Sigmoid colon (tissue), 7 donors: ENCODE results near the gene NHS. TPM values are rescaled to one million over a fixed set of nuclear protein-coding genes. Genes with fewer than 3 reads are reported as not detected.

Source experiments
- DNase-seq: peaks from one replicate; pipeline ENCODE4 v3.0.0-alpha.2; 2019
- H3K27ac ChIP-seq, 4 donors: fragments of 200-600 bp; sonication (generic); one replicate each; pipeline ENCODE4 v1.5.1; 2016 to 2019; ENCODE audit warnings: mild to moderate bottlenecking in 1 of 4
- H3K27me3 ChIP-seq, 3 donors: fragments of 200-600 bp; sonication (generic); one replicate each; pipeline ENCODE4 v1.5.1; 2019; ENCODE audit warnings: mild to moderate bottlenecking in 1 of 3
- H3K36me3 ChIP-seq, 4 donors: fragments of 200-600 bp; sonication (generic); one replicate each; pipeline ENCODE4 v1.5.1; 2016 to 2019
- H3K4me1 ChIP-seq, 4 donors: fragments of 200-600 bp; sonication (generic); one replicate each; pipeline ENCODE4 v1.5.1; 2017 to 2019
- H3K4me3 ChIP-seq, 4 donors: fragments of 200-600 bp; sonication (generic); one replicate each; pipeline ENCODE4 v1.5.1; 2017 to 2019; ENCODE audit warnings: mild to moderate bottlenecking in 2 of 4, moderate library complexity in 1 of 4
- H3K9me3 ChIP-seq, 4 donors: fragments of 200-600 bp in 3 of 4; sonication (generic) in 3 of 4; one replicate each; pipeline versions ENCODE4 v1.5.1 to v1.6.1; 2013 to 2019
- EP300 ChIP-seq, 4 donors: sonication (generic); formaldehyde crosslinking; IDR thresholded peaks; one replicate each; pipeline ENCODE4 v1.6.1; 2017; ENCODE audit warnings: antibody characterized with exemption in 4 of 4
- POLR2A ChIP-seq, 2 donors: fragments of 450-650 bp; IDR thresholded peaks; one replicate each; pipeline ENCODE4 v1.6.1; 2016; ENCODE audit warnings: antibody characterized with exemption in 2 of 2, mild to moderate bottlenecking in 2 of 2, moderate library complexity in 2 of 2
- POLR2AphosphoS5 ChIP-seq, 4 donors: sonication (generic); formaldehyde crosslinking; IDR thresholded peaks; one replicate each; pipeline ENCODE4 v1.6.1; 2017; ENCODE audit warnings: antibody characterized with exemption in 4 of 4
- WGBS, 2 donors: extraction: QIAGEN DNeasy Blood & Tissue Kit; methylation state at CpG; one replicate each; pipeline ENCODE4 v1.1.7; 2013; 5-methylcytosine and 5-hydroxymethylcytosine counted together
- intact Hi-C: fragments of 100-400 bp; cut with DNase I; formaldehyde crosslinking; loops from one replicate; pipeline ENCODE4 v1.15.1; 2023
- polyA plus RNA-seq, 3 donors: library from polyadenylated mRNA; stranded (reverse); fragments of 200-250 nt; gene quantifications; one replicate each; pipeline ENCODE4 v1.2.3, GENCODE V29; 2013
- total RNA-seq, 4 donors: library from RNA; depleted of rRNA; stranded (reverse); fragments of >200 nt; gene quantifications; one replicate each; pipeline ENCODE4 v1.1.0, GENCODE V29; 2016
- TF ChIP-seq, protein P1 (sequence below), 4 experiments: fragments of 450-650 bp in 3 of 4; fragments of 200-600 bp in 1 of 4; IDR thresholded peaks; one replicate each; pipeline ENCODE4 v1.5.1; 2016 to 2019; ENCODE audit warnings: antibody characterized with exemption in 4 of 4, mild to moderate bottlenecking in 3 of 4, moderate library complexity in 2 of 4
- donor health status: healthy with polysubstance abuse.
- donor health status: Bipolar disorder and iron deficiency.
- donor health status: healthy.

Gene NHS
- total and polyA plus RNA-seq, 7 donors = under 0.01 to 22.7 (median 9.3) TPM

DNA sequence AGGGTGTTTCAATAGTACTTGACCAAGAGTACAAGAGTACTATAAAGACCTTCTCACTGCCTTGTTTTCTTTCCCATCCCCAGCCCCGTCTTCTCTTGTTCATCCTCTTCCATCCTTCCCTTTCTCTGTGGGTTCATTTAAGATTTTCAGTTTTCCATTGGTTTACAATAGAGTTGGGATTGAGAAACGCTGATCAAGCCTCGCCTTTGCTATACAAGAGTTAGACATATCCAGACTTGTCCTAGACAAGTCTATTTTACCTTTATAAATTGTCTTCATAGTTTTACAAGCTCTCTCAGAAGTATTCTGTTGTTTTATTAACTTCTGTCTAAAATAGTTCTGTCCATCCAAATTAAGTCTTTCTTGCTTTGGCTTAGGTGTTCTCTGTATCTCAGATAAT is 332.7 kb downstream of the NHS start:
- no peaks in the 10 kb centered on the region for H3K4me1 ChIP-seq
- no peak for DNase-seq
- H3K27ac ChIP-seq = no peak overlapping the region
- intact Hi-C loops = no loop called here
- H3K36me3 ChIP-seq = no peaks in the 10 kb centered on the region
- H3K4me3 ChIP-seq = no peak overlapping the region
- no peaks in the 10 kb centered on the region for H3K27me3 ChIP-seq
- H3K9me3 ChIP-seq = no peaks in the 10 kb centered on the region
- WGBS, 2 donors = 98% methylated on average over 3 of the region's 3 CpGs
- no peak for TF ChIP-seq POLR2AphosphoS5 (IDR thresholded peaks at IDR 0.05)
- TF ChIP-seq POLR2A (IDR thresholded peaks at IDR 0.05) = no peak
- TF ChIP-seq EP300 (IDR thresholded peaks at IDR 0.05) = no peak
- TF ChIP-seq, protein P1, sequence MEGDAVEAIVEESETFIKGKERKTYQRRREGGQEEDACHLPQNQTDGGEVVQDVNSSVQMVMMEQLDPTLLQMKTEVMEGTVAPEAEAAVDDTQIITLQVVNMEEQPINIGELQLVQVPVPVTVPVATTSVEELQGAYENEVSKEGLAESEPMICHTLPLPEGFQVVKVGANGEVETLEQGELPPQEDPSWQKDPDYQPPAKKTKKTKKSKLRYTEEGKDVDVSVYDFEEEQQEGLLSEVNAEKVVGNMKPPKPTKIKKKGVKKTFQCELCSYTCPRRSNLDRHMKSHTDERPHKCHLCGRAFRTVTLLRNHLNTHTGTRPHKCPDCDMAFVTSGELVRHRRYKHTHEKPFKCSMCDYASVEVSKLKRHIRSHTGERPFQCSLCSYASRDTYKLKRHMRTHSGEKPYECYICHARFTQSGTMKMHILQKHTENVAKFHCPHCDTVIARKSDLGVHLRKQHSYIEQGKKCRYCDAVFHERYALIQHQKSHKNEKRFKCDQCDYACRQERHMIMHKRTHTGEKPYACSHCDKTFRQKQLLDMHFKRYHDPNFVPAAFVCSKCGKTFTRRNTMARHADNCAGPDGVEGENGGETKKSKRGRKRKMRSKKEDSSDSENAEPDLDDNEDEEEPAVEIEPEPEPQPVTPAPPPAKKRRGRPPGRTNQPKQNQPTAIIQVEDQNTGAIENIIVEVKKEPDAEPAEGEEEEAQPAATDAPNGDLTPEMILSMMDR (IDR thresholded peaks at IDR 0.05) = no peak

- Histone ChIP-seq H3K4me3 (no peak overlapping the region), H3K4me1 (no peaks in the 10 kb centered on the region), H3K27ac (no peak overlapping the region), H3K36me3 (no peaks in the 10 kb centered on the region), H3K27me3 (no peaks in the 10 kb centered on the region), H3K9me3 (no peaks in the 10 kb centered on the region)
- no peak for DNase-seq
- TF ChIP-seq POLR2AphosphoS5 (IDR thresholded peaks at IDR 0.05) (no peak), POLR2A (IDR thresholded peaks at IDR 0.05) (no peak), EP300 (IDR thresholded peaks at IDR 0.05) (no peak)
- TF ChIP-seq, protein P1 (IDR thresholded peaks at IDR 0.05) = no peak
- WGBS, 2 donors = 74 to 85% methylated on average over 1 of the region's 1 CpG
- intact Hi-C loops = no loop called here
Observed at GRCh38 chrX:17710871-17711301, 335.9 kb downstream of the NHS start.

DNA sequence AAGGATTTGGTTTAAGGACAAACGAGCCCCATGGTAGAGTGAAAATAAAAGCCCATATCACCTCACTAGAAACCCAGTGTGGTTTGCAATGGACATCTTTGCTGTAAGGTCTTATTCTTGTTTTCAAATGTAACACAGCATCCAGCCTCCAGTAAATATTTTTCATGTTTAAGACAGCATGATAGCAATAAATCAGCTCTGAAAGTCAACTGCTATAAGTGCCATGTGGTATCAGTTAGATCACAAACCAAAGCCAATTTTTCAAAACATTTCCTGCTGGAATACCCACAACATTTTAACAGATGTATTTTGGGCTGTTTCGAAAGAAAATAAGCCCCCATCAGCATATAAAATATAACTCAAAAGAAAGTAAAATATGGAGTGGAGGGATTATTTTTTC is 338.3 kb downstream of the NHS start:
- H3K4me1 ChIP-seq = no peaks in the 10 kb centered on the region
- DNase-seq = no peak
- H3K27me3 ChIP-seq = no peaks in the 10 kb centered on the region
- WGBS, 2 donors = 61 to 83% methylated on average over 2 of the region's 2 CpGs
- H3K9me3 ChIP-seq = no peaks in the 10 kb centered on the region
- TF ChIP-seq EP300 (IDR thresholded peaks at IDR 0.05) (no peak), POLR2AphosphoS5 (IDR thresholded peaks at IDR 0.05) (no peak), POLR2A (IDR thresholded peaks at IDR 0.05) (no peak)
- TF ChIP-seq, protein P1 (IDR thresholded peaks at IDR 0.05) = no peak
- no peak overlapping the region for H3K27ac ChIP-seq
- H3K36me3 ChIP-seq = no peaks in the 10 kb centered on the region
- intact Hi-C loops = no loop called here
- H3K4me3 ChIP-seq = no peak overlapping the region

DNA sequence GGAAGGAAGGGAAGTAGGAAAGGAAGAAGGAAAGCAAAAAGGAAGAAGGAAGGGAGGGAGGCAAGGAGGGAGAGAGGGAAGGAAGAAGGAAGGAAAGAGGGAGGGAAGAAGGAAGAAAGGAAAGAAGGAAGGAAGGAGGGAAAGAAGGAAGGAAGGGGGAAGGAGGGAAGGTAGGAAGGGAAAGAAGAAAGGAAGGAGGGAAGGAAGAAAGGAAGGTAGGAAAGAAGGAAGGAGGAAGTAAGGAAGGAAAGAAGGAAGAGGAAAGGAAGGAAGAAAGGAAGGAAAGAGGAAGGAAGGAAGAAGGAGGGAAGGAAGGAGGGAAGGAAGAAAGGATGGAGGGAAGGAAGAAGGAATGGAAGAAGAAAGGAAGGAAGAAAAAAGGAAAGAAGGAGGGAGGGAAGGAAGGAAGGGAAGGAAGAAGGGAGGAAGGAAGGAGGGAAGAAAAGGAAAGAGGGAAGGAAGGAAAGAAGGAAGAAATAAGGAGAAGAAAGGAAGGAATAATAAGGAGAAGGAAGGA is 343.7 kb downstream of the NHS start:
- intact Hi-C loops = no loop called here
- no peak for DNase-seq
- peaks cover 0 to 3% (median 0%) of the 10 kb centered on the region in 4 donors for H3K36me3 ChIP-seq
- H3K9me3 ChIP-seq = no peaks in the 10 kb centered on the region
- H3K4me3 ChIP-seq = no peak overlapping the region
- TF ChIP-seq, protein P1 (IDR thresholded peaks at IDR 0.05) = no peak
- TF ChIP-seq POLR2AphosphoS5 (IDR thresholded peaks at IDR 0.05) (no peak), EP300 (IDR thresholded peaks at IDR 0.05) (no peak), POLR2A (IDR thresholded peaks at IDR 0.05) (no peak)
- H3K27me3 ChIP-seq = no peaks in the 10 kb centered on the region
- H3K4me1 ChIP-seq = no peaks in the 10 kb centered on the region
- H3K27ac ChIP-seq = no peak overlapping the region

- Histone ChIP-seq H3K4me3 (no peak overlapping the region), H3K9me3 (no peaks in the 10 kb centered on the region), H3K27me3 (no peaks in the 10 kb centered on the region), H3K27ac (no peak overlapping the region), H3K4me1 (no peaks in the 10 kb centered on the region), H3K36me3 (peaks cover 0 to 3% (median 0%) of the 10 kb centered on the region in 4 donors)
- TF ChIP-seq, protein P1 (IDR thresholded peaks at IDR 0.05) = no peak
- TF ChIP-seq POLR2A (IDR thresholded peaks at IDR 0.05) (no peak), EP300 (IDR thresholded peaks at IDR 0.05) (no peak), POLR2AphosphoS5 (IDR thresholded peaks at IDR 0.05) (no peak)
- intact Hi-C loops = no loop called here
- DNase-seq = no peak
- 84 to 89% methylated on average over 6 of the region's 6 CpGs for WGBS, 2 donors
Observed at GRCh38 chrX:17719711-17720110, 344.7 kb downstream of the NHS start.
